ENCODE results near the gene SPTBN4. TPM values are rescaled to one million over a fixed set of nuclear protein-coding genes. Genes with fewer than 3 reads are reported as not detected.

The SPTBN4 gene
- polyA plus RNA-seq, 1 of the 3 experiments (the other 2 are of a cell fraction) = 3.1 TPM

GRCh38 chr19:40608240-40608621 is 141.4 kb downstream of the SPTBN4 start:
- POLR2A ChIA-PET = interaction anchor here (0.6 kb wide), 1 partner anchor 10 kb away, joined by 3 read pairs; no protein-coding TSS in a partner anchor
- TF ChIP-seq RAD21 (IDR thresholded peaks at IDR 0.05; ENCODE audit: low read length) = no peak
- TF ChIP-seq USF2 (IDR thresholded peaks at IDR 0.05; ENCODE audit: borderline replicate concordance, low read depth, low read length) = no peak
- no peak for TF ChIP-seq IRF3 (IDR thresholded peaks at IDR 0.05; ENCODE audit: low read depth, low read length)
- TF ChIP-seq FOSL2 (IDR thresholded peaks at IDR 0.05; ENCODE audit: borderline replicate concordance, low read depth) = no peak
- no peak for TF ChIP-seq RXRA (IDR thresholded peaks at IDR 0.05; ENCODE audit: borderline replicate concordance, low read depth)
- no peak for TF ChIP-seq YY1 (IDR thresholded peaks at IDR 0.05; ENCODE audit: low read depth)
- no peak for TF ChIP-seq NFIC (IDR thresholded peaks at IDR 0.05; ENCODE audit: borderline replicate concordance)
- TF ChIP-seq TCF12 (IDR thresholded peaks at IDR 0.05) = no peak
- TF ChIP-seq RCOR1 (IDR thresholded peaks at IDR 0.05; ENCODE audit: low read length) = no peak
- TF ChIP-seq CHD2 (IDR thresholded peaks at IDR 0.05; ENCODE audit: low read length, partially characterized antibody) = no peak
- TF ChIP-seq GABPA (IDR thresholded peaks at IDR 0.05; ENCODE audit: low read depth) = no peak
- TF ChIP-seq TEAD4 (IDR thresholded peaks at IDR 0.05; ENCODE audit: borderline replicate concordance, insufficient read depth) = no peak
- H3K4me3 ChIP-seq (ENCODE audit: low read depth in 2 of 2, low read length in 1 of 2) = no peak overlapping the region

GRCh38 chr19:40608957-40609356 is 142.2 kb downstream of the SPTBN4 start:
- ChIA-PET POLR2A (no interaction called here), CTCF (interaction anchor here (4.1 kb wide), 1 partner anchor 26 kb away, joined by 42 read pairs; no protein-coding TSS in a partner anchor)
- no peak overlapping the region for H2AFZ ChIP-seq (ENCODE audit: low read depth)

More at GRCh38 chr19:40608240-40608621, 141.4 kb downstream of the SPTBN4 start:
- no peaks in the 10 kb centered on the region for H4K20me1 ChIP-seq (ENCODE audit: insufficient read depth)
- no peaks in the 10 kb centered on the region for H3K36me3 ChIP-seq (replicated peaks in 1 of 2; ENCODE audit: control insufficient read depth in 1 of 2, insufficient read depth in 2 of 2, low read length in 1 of 2)
- no peak overlapping the region for H3K4me2 ChIP-seq
- WGBS (ENCODE audit: low lambda C conversion rate) = 97% methylated on average over 12 of the region's 14 CpGs
- no peak overlapping the region for H3K9ac ChIP-seq
- H2AFZ ChIP-seq (ENCODE audit: low read depth) = no peak overlapping the region
- H3F3A ChIP-seq (replicated peaks; ENCODE audit: insufficient read depth) = peaks cover 18% of the 10 kb centered on the region
- H3K9me3 ChIP-seq = no peaks in the 10 kb centered on the region
- H3K4me1 ChIP-seq (ENCODE audit: control insufficient read depth in 1 of 2, insufficient read depth in 2 of 2, low read depth in 1 of 2, low read length in 1 of 2) = peaks cover 15 to 46% of the 10 kb centered on the region in 2 experiments; a peak in 2 of 4 replicates
- H3K27me3 ChIP-seq (ENCODE audit: insufficient read depth) = no peaks in the 10 kb centered on the region
- H3K9me2 ChIP-seq = no peaks in the 10 kb centered on the region
- no peak overlapping the region for H3K27ac ChIP-seq (ENCODE audit: low read depth in 2 of 2, low read length in 1 of 2)
- H3K79me2 ChIP-seq (ENCODE audit: insufficient read depth) = no peaks in the 10 kb centered on the region
- DNase-seq = no peak
- CTCF ChIA-PET = interaction anchor here (1.0 to 4.1 kb wide), 5 partner anchors 9 to 78 kb away, joined by 3 to 42 read pairs (median 4); no protein-coding TSS in a partner anchor

More at GRCh38 chr19:40608957-40609356, 142.2 kb downstream of the SPTBN4 start:
- peaks cover 15 to 43% of the 10 kb centered on the region in 2 experiments; a peak in 2 of 4 replicates for H3K4me1 ChIP-seq (ENCODE audit: control insufficient read depth in 1 of 2, insufficient read depth in 2 of 2, low read depth in 1 of 2, low read length in 1 of 2)
- H3K4me3 ChIP-seq (ENCODE audit: low read depth in 2 of 2, low read length in 1 of 2) = peak overlapping the region; percentile 53 to 56; a peak in 3 of 4 replicates
- WGBS (ENCODE audit: low lambda C conversion rate) = 85% methylated on average over 4 of the region's 4 CpGs
- H3K36me3 ChIP-seq (replicated peaks in 1 of 2; ENCODE audit: control insufficient read depth in 1 of 2, insufficient read depth in 2 of 2, low read length in 1 of 2) = no peaks in the 10 kb centered on the region
- H3K27me3 ChIP-seq (ENCODE audit: insufficient read depth) = no peaks in the 10 kb centered on the region
- no peaks in the 10 kb centered on the region for H4K20me1 ChIP-seq (ENCODE audit: insufficient read depth)
- DNase-seq = no peak
- H3K9ac ChIP-seq = no peak overlapping the region
- no peaks in the 10 kb centered on the region for H3K79me2 ChIP-seq (ENCODE audit: insufficient read depth)
- H3K9me3 ChIP-seq = no peaks in the 10 kb centered on the region
- no peak overlapping the region; a peak in 1 of 4 replicates for H3K27ac ChIP-seq (ENCODE audit: low read depth in 2 of 2, low read length in 1 of 2)
- H3K9me2 ChIP-seq = no peaks in the 10 kb centered on the region
- peak overlapping the region; percentile 93; the same call in 1 of the 2 replicates for H3K4me2 ChIP-seq
- peaks cover 11% of the 10 kb centered on the region for H3F3A ChIP-seq (replicated peaks; ENCODE audit: insufficient read depth)
- TF ChIP-seq FOXJ3 (CRISPR knock-in tag; IDR thresholded peaks at IDR 0.05) (no peak), EZH2phosphoT487 (IDR thresholded peaks at IDR 0.05; ENCODE audit: borderline replicate concordance, low read depth) (no peak), GABPA (IDR thresholded peaks at IDR 0.05; ENCODE audit: low read depth) (no peak), FOXM1 (IDR thresholded peaks at IDR 0.05; ENCODE audit: low read depth) (no peak)
